Ovary (tissue), 1 donor: Measurements from ENCODE around the gene UBE2L6.

ENCODE experiments used
- EP300 ChIP-seq: sonication (generic); formaldehyde crosslinking; IDR thresholded peaks from one replicate; pipeline ENCODE4 v1.6.1; 2017; ENCODE audit warnings: antibody characterized with exemption
- POLR2A ChIP-seq: fragments of 450-650 bp; IDR thresholded peaks from one replicate; pipeline ENCODE4 v1.6.1; 2017; ENCODE audit warnings: antibody characterized with exemption, mild to moderate bottlenecking, moderate library complexity

DNA sequence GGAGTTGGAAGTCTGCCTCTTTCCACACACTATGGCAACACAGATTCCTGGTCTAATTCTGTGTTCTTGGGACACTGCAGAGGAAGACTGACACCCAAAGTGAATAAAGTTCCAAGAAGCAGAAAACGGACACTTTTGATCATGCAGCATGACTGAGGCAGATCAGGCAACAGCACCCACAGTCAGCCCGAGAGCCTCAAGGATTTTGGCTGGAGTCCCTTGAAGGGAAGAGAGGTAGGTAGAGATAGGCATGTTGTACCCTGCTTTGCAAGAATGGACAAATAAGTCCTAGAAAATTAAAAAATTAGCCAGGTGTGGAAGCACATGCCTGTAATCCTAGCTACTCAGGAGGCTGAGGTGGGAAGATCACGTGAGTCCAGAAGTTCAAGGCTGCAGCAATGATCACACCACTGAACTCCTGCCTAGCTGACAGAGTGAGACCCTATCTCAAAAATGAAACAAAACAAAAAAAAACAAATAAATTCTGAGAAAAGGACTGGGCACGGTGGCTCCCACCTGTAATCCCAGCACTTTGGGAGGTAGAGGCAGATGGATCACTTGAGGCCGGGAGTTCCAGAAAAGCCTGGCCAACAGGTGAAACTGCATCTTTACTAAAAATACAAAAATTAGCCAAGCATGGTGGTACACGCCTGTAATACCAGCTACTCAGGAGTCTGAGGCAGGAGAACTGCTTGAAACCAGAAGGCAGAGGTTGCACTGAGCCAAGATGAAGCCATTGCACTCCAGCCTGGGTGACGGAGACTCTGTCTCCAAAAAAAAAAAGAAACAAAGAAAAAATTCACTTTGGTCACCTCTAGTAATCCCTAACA is 58.9 kb downstream of the UBE2L6 start:
- TF ChIP-seq EP300 (no peak), POLR2A (no peak)
